HG02938 (cell line): ENCODE results near the gene MCEMP1.

Experiments used
- ATAC-seq: cut with Tn5 transposase; IDR thresholded peaks from one replicate; pipeline ENCODE4 v1.9.1; 2021; ENCODE audit warnings: mild to moderate bottlenecking, moderate library complexity; ENCODE audit not compliant: unreplicated experiment

The MCEMP1 gene

GRCh38 chr19:7676854-7677253, at the start of gene MCEMP1:
Gene MCEMP1, plus strand, starts transcription at chr19:7677090. Its CDS starts 31 bp downstream, at chr19:7677121.
- no peak for ATAC-seq

- no peak for ATAC-seq
These were observed 49.7 kb upstream of the MCEMP1 start for GRCh38 chr19:7627166-7627565.

DNA sequence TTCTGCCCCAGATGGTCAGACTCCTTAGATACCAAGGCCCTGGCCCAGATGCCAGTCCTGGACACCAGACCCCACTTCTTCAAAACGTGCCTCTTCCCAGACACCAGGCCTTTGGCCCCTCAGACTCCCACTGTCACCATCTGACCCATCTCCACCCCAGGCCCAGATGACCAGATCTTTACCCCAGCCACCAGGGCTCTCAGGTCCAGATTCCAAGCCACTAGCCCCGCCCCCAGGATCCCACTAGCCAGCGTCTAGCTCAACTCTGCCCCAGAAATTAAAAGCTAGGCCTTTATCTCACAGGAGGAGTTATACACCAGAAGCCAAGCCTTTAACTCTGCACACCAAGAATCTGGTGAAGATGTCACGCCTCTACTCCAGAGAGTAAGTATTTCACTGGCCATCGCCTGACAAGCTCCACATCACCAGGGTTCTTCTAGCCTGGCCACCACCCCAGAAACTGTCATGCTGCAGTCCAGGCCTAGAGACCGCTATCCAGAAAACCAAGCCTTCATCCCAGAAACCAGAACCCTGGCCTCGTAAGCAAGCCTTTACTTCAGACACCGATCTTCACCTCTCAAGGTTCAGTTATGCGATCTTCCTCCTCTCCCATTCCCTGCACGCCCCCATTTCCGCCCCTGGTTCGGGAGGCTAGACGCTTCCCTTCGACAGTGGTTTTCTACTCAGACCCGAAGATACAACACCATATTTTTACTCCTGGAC, 48.1 kb upstream of the MCEMP1 start:
- no peak for ATAC-seq

DNA sequence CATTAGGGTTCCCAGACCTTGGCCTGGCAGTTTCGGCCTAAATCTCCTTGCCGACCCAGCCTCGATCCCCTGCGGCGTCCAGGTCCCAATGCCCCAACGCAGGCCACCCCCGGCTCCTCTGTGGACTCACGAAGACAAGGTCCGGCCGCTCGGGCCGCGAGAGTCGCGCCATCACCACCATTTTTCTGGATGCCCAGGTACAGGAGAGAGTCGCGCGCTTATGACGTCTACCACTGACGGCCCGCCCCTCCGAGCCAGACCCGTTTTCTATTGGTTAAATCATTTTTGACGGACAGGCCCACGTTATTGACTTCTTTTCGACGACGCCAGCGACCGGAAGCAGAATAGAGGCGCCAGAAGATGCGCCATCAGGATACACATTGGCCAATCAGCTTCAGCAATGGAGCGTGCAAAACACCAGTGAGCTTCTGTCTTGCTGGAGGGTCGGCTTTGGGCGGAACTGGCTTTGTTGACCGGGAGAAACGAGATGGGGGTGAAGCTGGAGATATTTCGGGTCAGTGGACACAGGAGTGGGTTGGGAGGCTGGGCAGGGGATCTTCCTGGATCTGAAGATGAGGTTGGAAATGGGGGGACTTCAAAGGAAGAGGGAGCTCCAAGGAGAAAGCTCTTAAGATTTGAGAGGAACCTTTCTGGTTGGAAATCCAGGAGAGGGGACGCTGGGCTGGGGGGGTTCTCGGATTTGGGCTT, 47.4 kb upstream of the MCEMP1 start, which contains the start of the genes PET100 and XAB2:
Gene PET100 (plus strand): TSS at position 447 of the 708 bp plus-strand sequence. CDS start 41 bp downstream, at position 488.
Gene XAB2 (minus strand): TSS at position 199 of the 708 bp plus-strand sequence. CDS start 18 bp downstream, at position 181.
- ATAC-seq: peak; percentile 93

- ATAC-seq: no peak
These were observed 45.3 kb upstream of the MCEMP1 start for GRCh38 chr19:7631577-7631976.

DNA sequence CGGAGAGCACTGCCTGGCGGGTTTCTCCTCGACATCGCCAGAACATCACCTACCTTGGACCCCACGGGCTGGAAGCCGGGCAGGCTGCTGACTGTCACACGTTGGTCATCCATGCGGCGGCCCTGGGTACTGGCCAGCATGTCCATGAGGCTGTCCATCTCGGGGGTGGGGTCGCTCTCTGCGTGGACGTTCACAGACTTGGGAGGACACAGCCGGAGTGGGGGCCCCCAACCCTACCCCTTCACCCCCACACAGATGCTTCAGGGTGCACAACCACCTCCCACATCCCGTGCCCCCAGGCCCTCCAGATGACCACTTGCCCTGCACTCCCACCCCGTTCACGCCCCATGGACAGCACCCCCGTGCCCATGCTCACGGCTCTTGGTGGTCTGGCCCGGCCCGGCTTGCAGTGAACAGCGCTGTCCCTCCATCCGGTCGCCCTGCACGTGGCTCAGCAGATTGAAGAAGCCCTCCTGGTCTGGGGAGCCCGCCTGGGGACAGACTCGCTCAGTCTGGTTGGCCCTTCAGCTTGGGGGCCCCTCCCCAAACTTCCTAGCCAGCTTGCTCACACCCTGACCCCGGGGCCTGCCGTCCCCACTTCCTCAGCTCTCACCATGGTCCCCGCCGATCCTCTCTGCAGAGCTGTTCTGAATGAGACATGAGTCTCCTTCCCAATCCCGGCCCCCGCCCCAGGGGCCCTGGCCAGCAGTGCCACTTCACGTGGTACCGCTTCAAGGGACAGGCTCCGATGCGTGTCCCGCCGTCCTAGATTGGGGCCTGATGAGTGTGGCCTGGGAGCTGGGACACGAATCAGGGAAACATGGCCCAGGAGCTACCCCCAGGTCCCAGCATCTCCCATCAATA, 44.3 kb upstream of the MCEMP1 start:
- ATAC-seq: no peak

- ATAC-seq: no peak
These were observed 43.2 kb upstream of the MCEMP1 start, which contains the start of gene PCP2 for GRCh38 chr19:7633698-7634097. Gene PCP2, minus strand, starts transcription at chr19:7633719. Its CDS starts 262 bp downstream, at chr19:7633457.

- no peak for ATAC-seq
These were observed 41.2 kb upstream of the MCEMP1 start for GRCh38 chr19:7635670-7636069.

DNA sequence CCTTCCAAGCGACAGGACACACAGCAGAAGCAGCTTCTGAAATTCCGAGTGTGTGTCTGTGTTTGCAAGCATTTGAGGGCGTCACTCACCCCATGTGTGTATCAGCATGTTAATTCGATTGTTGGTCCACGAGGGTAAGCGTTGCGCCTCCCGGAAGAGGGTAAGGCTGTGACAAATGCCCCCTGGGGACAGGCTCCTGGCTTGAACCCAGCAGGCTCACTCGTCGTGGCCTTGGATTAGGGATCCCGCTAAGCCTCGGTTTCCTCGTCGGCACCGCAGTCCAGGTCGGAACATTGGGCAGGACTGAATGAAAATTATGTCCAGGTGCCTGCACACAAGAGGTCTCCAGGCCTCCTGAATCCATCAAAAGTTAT, 40.6 kb upstream of the MCEMP1 start:
- ATAC-seq: no peak

GRCh38 chr19:7636691-7637373, 40.1 kb upstream of the MCEMP1 start, which contains the start of gene STXBP2:
Gene STXBP2, plus strand, starts transcription at chr19:7637110. Its CDS starts 40 bp downstream, at chr19:7637150.
- peak; percentile 46 for ATAC-seq

DNA sequence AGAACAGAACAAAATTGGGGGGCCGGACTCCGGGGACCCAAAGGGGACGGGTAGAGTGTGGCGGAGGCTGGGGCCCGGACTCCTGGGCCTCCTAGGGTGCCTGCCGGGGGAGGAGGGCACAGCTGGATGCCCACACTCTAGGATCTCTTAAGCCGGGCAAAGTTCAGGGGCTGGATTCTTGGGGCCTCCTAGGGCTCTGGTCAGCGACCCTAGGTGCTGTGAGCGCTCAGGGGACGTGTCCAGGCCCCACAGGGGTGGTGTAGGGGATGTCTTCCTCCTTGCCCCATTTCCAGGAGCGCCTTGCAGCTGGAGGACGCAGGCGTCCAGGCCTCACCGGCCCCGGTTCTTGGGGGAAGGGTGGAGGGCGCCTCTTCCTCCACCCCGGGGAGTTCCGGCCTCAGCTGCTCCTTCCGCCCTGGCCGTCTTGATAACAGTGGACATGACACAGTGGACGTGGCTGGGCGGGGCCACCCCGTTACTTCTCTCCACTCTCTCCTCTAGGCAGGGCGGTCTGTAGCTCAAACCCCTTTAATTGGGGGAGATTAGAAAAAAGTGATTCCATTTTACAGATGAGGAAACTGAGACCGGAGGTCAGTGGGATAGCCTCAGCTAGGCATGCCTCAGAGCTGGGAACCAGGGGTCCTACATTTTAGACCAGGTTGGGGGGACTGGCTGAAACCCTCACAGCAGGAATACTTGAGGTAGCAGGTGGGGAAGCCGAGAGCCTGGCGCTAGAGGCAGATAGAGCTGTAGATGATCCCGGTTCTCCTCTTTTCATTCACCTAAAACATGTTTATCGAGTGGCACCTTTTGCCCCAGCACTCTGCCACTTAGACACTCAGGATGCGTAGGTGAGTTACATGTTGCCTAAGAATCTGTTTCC, 39.3 kb upstream of the MCEMP1 start:
- peak; percentile 6 for ATAC-seq

- no peak for ATAC-seq
These were observed 38.0 kb upstream of the MCEMP1 start for GRCh38 chr19:7638802-7639465.

DNA sequence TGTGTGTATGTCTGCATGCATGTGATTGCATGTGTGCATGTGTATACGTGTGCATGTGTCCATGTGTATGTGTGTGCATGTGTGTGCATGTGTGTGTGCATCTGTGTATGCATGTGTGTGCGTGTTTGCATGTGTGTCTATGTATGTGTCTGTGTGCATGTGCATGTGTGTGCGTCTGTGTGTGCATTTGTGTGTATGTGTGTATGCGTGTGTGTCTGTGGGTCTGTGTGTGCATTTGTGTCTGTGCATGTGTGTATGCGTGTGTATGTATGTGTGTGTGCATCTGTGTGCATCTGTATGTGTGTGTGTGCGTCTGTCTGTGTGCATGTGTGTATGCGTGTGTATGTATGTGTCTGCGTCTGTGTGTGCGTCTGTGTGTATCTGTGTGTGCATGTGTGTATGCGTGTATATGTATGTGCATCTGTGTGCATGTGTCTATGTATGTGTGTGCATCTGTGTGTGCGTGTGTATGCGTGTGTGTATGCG, 37.0 kb upstream of the MCEMP1 start:
- no peak for ATAC-seq

DNA sequence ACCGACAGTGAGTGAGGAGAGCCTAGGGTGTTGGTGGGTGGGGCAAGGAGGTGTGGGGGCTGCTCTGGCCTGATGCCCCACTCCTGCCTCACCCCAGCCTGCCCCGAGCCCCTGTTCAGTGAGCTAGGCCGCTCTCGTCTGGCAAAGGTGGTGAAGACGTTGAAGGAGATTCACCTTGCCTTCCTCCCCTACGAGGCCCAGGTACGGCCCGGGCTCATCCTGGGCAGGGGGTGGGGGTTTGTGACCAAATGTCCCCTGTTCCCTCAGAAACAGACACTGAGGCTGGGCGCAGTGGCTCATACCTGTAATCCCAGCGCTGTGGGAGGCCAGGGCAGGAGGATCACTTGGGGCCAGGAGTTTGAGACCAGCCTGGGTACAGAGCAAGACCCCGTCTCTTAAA, 36.1 kb upstream of the MCEMP1 start:
- ATAC-seq: no peak

GRCh38 chr19:7641290-7642276, 35.3 kb upstream of the MCEMP1 start:
- no peak for ATAC-seq

GRCh38 chr19:7642295-7643030, 34.4 kb upstream of the MCEMP1 start:
- ATAC-seq: no peak

- ATAC-seq: no peak
These were observed 33.9 kb upstream of the MCEMP1 start for GRCh38 chr19:7643031-7643415.
